ENCODE measurements around the gene CTF1. TPM values are rescaled to one million over a fixed set of nuclear protein-coding genes. Genes with fewer than 3 reads are reported as not detected.
A peak's percentile ranks its signal among the peaks of the same experiment; 100 is the strongest.

Gene CTF1
- 3.2 TPM for total RNA-seq

- Histone ChIP-seq H3K4me1 (peaks cover 56% of the 10 kb centered on the region), H3K27ac (peak within 1 kb of the TSS; percentile 100), H3K9me3 (no peaks in the 10 kb centered on the region), H3K36me3 (peaks cover 0 to 5% of the 10 kb centered on the region in 2 donors), H3K27me3 (no peaks in the 10 kb centered on the region), H3K4me3 (peak within 1 kb of the TSS; percentile 63 to 78)
- TF ChIP-seq POLR2AphosphoS5 (IDR thresholded peaks at IDR 0.05; ENCODE audit: insufficient read depth in 1 of 2, low read depth in 1 of 2), result peak; percentile 65 to 93
- TF ChIP-seq POLR2A (IDR thresholded peaks at IDR 0.05), result no peak
- intact Hi-C loops (cut with DNase I), result no loop called here
- DNase-seq (ENCODE audit: extremely low spot score in 2 of 2), result no peak
Observed at GRCh38 chr16:30896261-30896888, at the start of gene CTF1. CTF1 (plus strand) TSS chr16:30896614; CDS start chr16:30896644, 30 bp downstream.

- intact Hi-C loops (cut with DNase I), result no loop called here
- H3K27ac ChIP-seq, result no peak overlapping the region
- H3K4me3 ChIP-seq, result no peak overlapping the region
- H3K9me3 ChIP-seq, result no peaks in the 10 kb centered on the region
- H3K27me3 ChIP-seq, result no peaks in the 10 kb centered on the region
- H3K4me1 ChIP-seq, result peaks cover 11% of the 10 kb centered on the region
- TF ChIP-seq POLR2A (IDR thresholded peaks at IDR 0.05) (no peak), POLR2AphosphoS5 (IDR thresholded peaks at IDR 0.05; ENCODE audit: insufficient read depth in 1 of 2, low read depth in 1 of 2) (no peak), CTCF (IDR thresholded peaks at IDR 0.05) (no peak)
- DNase-seq (ENCODE audit: extremely low spot score in 2 of 2), result no peak
- H3K36me3 ChIP-seq, result no peaks in the 10 kb centered on the region
Observed at GRCh38 chr16:30846649-30847402, 49.6 kb upstream of the CTF1 start.

GRCh38 chr16:30850246-30850645, 46.2 kb upstream of the CTF1 start:
- Histone ChIP-seq H3K36me3 (no peaks in the 10 kb centered on the region), H3K27ac (no peak overlapping the region), H3K4me3 (no peak overlapping the region), H3K27me3 (no peaks in the 10 kb centered on the region), H3K4me1 (peaks cover 5% of the 10 kb centered on the region), H3K9me3 (no peaks in the 10 kb centered on the region)
- intact Hi-C loops (cut with DNase I), result no loop called here
- TF ChIP-seq CTCF (IDR thresholded peaks at IDR 0.05) (no peak), POLR2AphosphoS5 (IDR thresholded peaks at IDR 0.05; ENCODE audit: insufficient read depth in 1 of 2, low read depth in 1 of 2) (no peak), POLR2A (IDR thresholded peaks at IDR 0.05) (no peak)
- no peak for DNase-seq (ENCODE audit: extremely low spot score in 2 of 2)

- intact Hi-C loops (cut with DNase I), result no loop called here
- Histone ChIP-seq H3K9me3 (no peaks in the 10 kb centered on the region), H3K27ac (no peak overlapping the region), H3K4me3 (no peak overlapping the region), H3K36me3 (no peaks in the 10 kb centered on the region), H3K27me3 (no peaks in the 10 kb centered on the region), H3K4me1 (no peaks in the 10 kb centered on the region)
- no peak for DNase-seq (ENCODE audit: extremely low spot score in 2 of 2)
- TF ChIP-seq POLR2A (IDR thresholded peaks at IDR 0.05), result no peak
- no peak for TF ChIP-seq CTCF (IDR thresholded peaks at IDR 0.05)
- no peak for TF ChIP-seq POLR2AphosphoS5 (IDR thresholded peaks at IDR 0.05; ENCODE audit: insufficient read depth in 1 of 2, low read depth in 1 of 2)
Observed at GRCh38 chr16:30853758-30854157, 42.7 kb upstream of the CTF1 start.

- Histone ChIP-seq H3K27me3 (no peaks in the 10 kb centered on the region), H3K9me3 (no peaks in the 10 kb centered on the region), H3K36me3 (no peaks in the 10 kb centered on the region), H3K4me1 (no peaks in the 10 kb centered on the region), H3K27ac (no peak overlapping the region), H3K4me3 (no peak overlapping the region)
- intact Hi-C loops (cut with DNase I), result no loop called here
- no peak for DNase-seq (ENCODE audit: extremely low spot score in 2 of 2)
- TF ChIP-seq POLR2A (IDR thresholded peaks at IDR 0.05) (no peak), CTCF (IDR thresholded peaks at IDR 0.05) (no peak), POLR2AphosphoS5 (IDR thresholded peaks at IDR 0.05; ENCODE audit: insufficient read depth in 1 of 2, low read depth in 1 of 2) (no peak)
Observed at GRCh38 chr16:30858111-30858495, 38.3 kb upstream of the CTF1 start.
